Neural cell (in vitro differentiated cells): Measurements from ENCODE around the gene RABGAP1L. TPM values are rescaled to one million over a fixed set of nuclear protein-coding genes. Genes with fewer than 3 reads are reported as not detected.

Experiments
- H2AFZ ChIP-seq: fragments of 200-600, 300-800 bp; sonication (generic), shearing (Covaris generic); 2 replicates; pipeline ENCODE4 v1.6.0; 2014; ENCODE audit warnings: low read depth, mild to moderate bottlenecking, antibody characterized with exemption, low read length, moderate library complexity
- H3F3A ChIP-seq: fragments of 200-600 bp; shearing (Covaris generic); 2 replicates; pipeline ENCODE4 v1.6.1; 2016; ENCODE audit warnings: mild to moderate bottlenecking, moderate library complexity, mixed read lengths, antibody characterized with exemption, low read length; ENCODE audit not compliant: insufficient read depth, poor library complexity, severe bottlenecking
- H3K27ac ChIP-seq: fragments of 200-600, 300-800 bp; sonication (generic), shearing (Covaris generic); 2 replicates; pipeline ENCODE4 v1.5.1; 2014; ENCODE audit warnings: mild to moderate bottlenecking, low read length, moderate library complexity
- H3K27me3 ChIP-seq: fragments of 300-800, 200-600 bp; sonication (generic), shearing (Covaris generic); 2 replicates; pipeline ENCODE4 v1.6.0; 2014; ENCODE audit warnings: mild to moderate bottlenecking, low read depth, low read length, moderate library complexity; ENCODE audit not compliant: insufficient read depth
- H3K36me3 ChIP-seq: fragments of 300-800, 200-600 bp; sonication (generic), shearing (Covaris generic); 2 replicates; pipeline ENCODE4 v1.5.1; 2014; ENCODE audit warnings: mild to moderate bottlenecking, antibody characterized with exemption, low read length, moderate library complexity; ENCODE audit not compliant: insufficient read depth
- H3K4me2 ChIP-seq: fragments of 300-800, 200-600 bp; sonication (generic), shearing (Covaris generic); 2 replicates; pipeline ENCODE4 v1.6.0; 2014; ENCODE audit warnings: mild to moderate bottlenecking, low read length
- H3K4me3 ChIP-seq: fragments of 300-800, 200-600 bp; sonication (generic), shearing (Covaris generic); 2 replicates; pipeline ENCODE4 v1.5.1; 2014; ENCODE audit warnings: mild to moderate bottlenecking, low read length, moderate library complexity
- H3K79me2 ChIP-seq: fragments of 200-600 bp; shearing (Covaris generic); replicated peaks from 2 replicates; pipeline ENCODE4 v1.6.0; 2014; ENCODE audit warnings: mild to moderate bottlenecking, low read length, moderate library complexity; ENCODE audit not compliant: insufficient read depth
- H3K9ac ChIP-seq: fragments of 300-800, 200-600 bp; sonication (generic), shearing (Covaris generic); 2 replicates; pipeline ENCODE4 v1.6.1; 2016; ENCODE audit warnings: mild to moderate bottlenecking, low read length, mixed read lengths
- H3K9me2 ChIP-seq: fragments of 200-600 bp; shearing (Covaris generic); 2 replicates; pipeline ENCODE4 v1.6.1; 2016; ENCODE audit warnings: mild to moderate bottlenecking, low read length, mixed read lengths; ENCODE audit not compliant: insufficient read depth
- H3K9me3 ChIP-seq: fragments of 200-600, 300-800 bp; sonication (generic), shearing (Covaris generic); 2 replicates; pipeline ENCODE4 v1.6.1; 2016; ENCODE audit warnings: mild to moderate bottlenecking, mixed run types, low read length, moderate library complexity, mixed read lengths
- H4K20me1 ChIP-seq: fragments of 200-600 bp; shearing (Covaris generic); 2 replicates; pipeline ENCODE4 v1.6.1; 2016; ENCODE audit warnings: mild to moderate bottlenecking, mixed run types; ENCODE audit not compliant: insufficient read depth
- CTCF ChIP-seq: fragments of 450-650 bp; IDR thresholded peaks from 2 replicates; pipeline ENCODE4 v1.5.1; 2014; ENCODE audit warnings: antibody characterized with exemption, mild to moderate bottlenecking, moderate library complexity; ENCODE audit not compliant: poor library complexity, severe bottlenecking
- EP300 ChIP-seq: fragments of 450-650 bp; conservative IDR thresholded peaks from 2 replicates; pipeline ENCODE4 v1.6.1; 2014; ENCODE audit warnings: antibody characterized with exemption, mild to moderate bottlenecking, moderate library complexity; ENCODE audit not compliant: poor library complexity, severe bottlenecking
- EZH2 ChIP-seq: fragments of 200-600, 300-800 bp; shearing (Covaris generic), sonication (generic); IDR thresholded peaks from 2 replicates; pipeline ENCODE4 v1.6.1; 2014; ENCODE audit warnings: antibody characterized with exemption, low read length, borderline replicate concordance, mild to moderate bottlenecking; ENCODE audit not compliant: insufficient read depth, poor library complexity, severe bottlenecking
- MXI1 ChIP-seq: fragments of 450-650 bp; conservative IDR thresholded peaks from 2 replicates; pipeline ENCODE4 v1.6.1; 2014; ENCODE audit warnings: antibody characterized with exemption, mild to moderate bottlenecking; ENCODE audit not compliant: poor library complexity, severe bottlenecking
- POLR2AphosphoS5 ChIP-seq: IDR thresholded peaks from 2 replicates; pipeline ENCODE4 v1.6.1; 2012
- RAD21 ChIP-seq: fragments of 450-650 bp; conservative IDR thresholded peaks from 2 replicates; pipeline ENCODE4 v1.6.1; 2014; ENCODE audit warnings: antibody characterized with exemption, mild to moderate bottlenecking, moderate library complexity
- REST ChIP-seq: IDR thresholded peaks from 2 replicates; pipeline ENCODE4 v1.6.1; 2012; ENCODE audit warnings: borderline replicate concordance
- SMC3 ChIP-seq: fragments of 450-650 bp; conservative IDR thresholded peaks from 2 replicates; pipeline ENCODE4 v1.6.1; 2014; ENCODE audit warnings: antibody characterized with exemption, mild to moderate bottlenecking, moderate library complexity; ENCODE audit not compliant: poor library complexity
- TAF1 ChIP-seq: IDR thresholded peaks from 2 replicates; pipeline ENCODE4 v1.6.1; 2012; ENCODE audit warnings: low read depth
- polyA plus RNA-seq: library from polyadenylated mRNA; depleted of rRNA; stranded (reverse); fragments of >200 nt; gene quantifications from 2 replicates; pipeline ENCODE4 v1.2.3, GENCODE V29; 2014

The RABGAP1L gene
- polyA plus RNA-seq, 1 donor from 2014 or later = 32.2 TPM

- no peaks in the 10 kb centered on the region for H3K9me2 ChIP-seq
- no peak overlapping the region for H3K27ac ChIP-seq
- H2AFZ ChIP-seq = no peak overlapping the region
- no peaks in the 10 kb centered on the region for H3F3A ChIP-seq
- no peak overlapping the region for H3K4me2 ChIP-seq
- H3K4me3 ChIP-seq = no peak overlapping the region
- no peaks in the 10 kb centered on the region for H3K27me3 ChIP-seq
- no peak for TF ChIP-seq RAD21
- H4K20me1 ChIP-seq = no peaks in the 10 kb centered on the region
- H3K9ac ChIP-seq = no peak overlapping the region
- no peaks in the 10 kb centered on the region for H3K36me3 ChIP-seq
- no peaks in the 10 kb centered on the region for H3K9me3 ChIP-seq
- H3K79me2 ChIP-seq = no peaks in the 10 kb centered on the region
These were observed 5.6 kb upstream of the RABGAP1L start for GRCh38 chr1:174153825-174154107.

- Histone ChIP-seq H3K36me3 (no peaks in the 10 kb centered on the region), H3F3A (peaks cover 3% of the 10 kb centered on the region), H3K4me3 (no peak overlapping the region), H3K4me2 (no peak overlapping the region), H2AFZ (no peak overlapping the region), H3K27ac (no peak overlapping the region), H4K20me1 (no peaks in the 10 kb centered on the region), H3K9ac (no peak overlapping the region), H3K9me2 (no peaks in the 10 kb centered on the region), H3K27me3 (no peaks in the 10 kb centered on the region), H3K9me3 (no peaks in the 10 kb centered on the region), H3K79me2 (no peaks in the 10 kb centered on the region)
- TF ChIP-seq TAF1 (no peak), MXI1 (no peak), CTCF (no peak), EZH2 (no peak), SMC3 (no peak), POLR2AphosphoS5 (no peak), REST (no peak), EP300 (no peak), RAD21 (no peak)
These were observed 2.9 kb upstream of the RABGAP1L start for GRCh38 chr1:174156437-174156836.

- no peak for TF ChIP-seq EP300
- no peak for TF ChIP-seq SMC3
- no peak for TF ChIP-seq RAD21
- no peak for TF ChIP-seq EZH2
- no peak for TF ChIP-seq CTCF
- no peak for TF ChIP-seq TAF1
- TF ChIP-seq POLR2AphosphoS5 = no peak
- TF ChIP-seq MXI1 = no peak
- TF ChIP-seq REST = no peak
- Histone ChIP-seq H3K27ac (no peak overlapping the region), H3K9ac (no peak overlapping the region), H3K9me3 (no peaks in the 10 kb centered on the region), H3K36me3 (no peaks in the 10 kb centered on the region), H3K79me2 (no peaks in the 10 kb centered on the region), H2AFZ (no peak overlapping the region), H3F3A (peaks cover 3% of the 10 kb centered on the region), H4K20me1 (no peaks in the 10 kb centered on the region), H3K4me2 (no peak overlapping the region), H3K9me2 (no peaks in the 10 kb centered on the region), H3K4me3 (no peak overlapping the region), H3K27me3 (no peaks in the 10 kb centered on the region)
These were observed 2.0 kb upstream of the RABGAP1L start for GRCh38 chr1:174157157-174157806.
